ENCODE results near the gene VCL.
A peak's percentile ranks its signal among the peaks of the same experiment; 100 is the strongest.

VCL gene

DNA sequence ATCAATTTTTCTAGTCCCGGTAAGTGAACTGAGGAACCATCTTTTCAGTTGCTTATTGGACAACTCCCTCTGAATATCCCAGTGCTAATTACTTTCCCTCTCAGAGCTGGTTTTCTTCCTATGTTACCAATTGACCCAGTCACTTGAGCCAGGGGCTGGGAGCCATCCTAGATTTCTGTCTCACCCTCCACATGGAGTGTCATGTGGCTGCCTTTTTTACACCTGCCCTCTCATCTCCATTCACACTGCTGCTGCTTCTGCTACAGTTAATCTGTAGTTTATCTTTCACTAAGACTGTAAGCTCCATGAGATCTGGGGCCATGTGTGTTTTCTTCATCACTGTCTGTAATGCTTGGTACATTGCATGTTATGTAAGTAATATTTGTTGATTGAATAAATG, 35.8 kb downstream of the VCL start:
- H3K9me3 ChIP-seq (ENCODE audit: control extremely low read depth in 1 of 5, control insufficient read depth in 4 of 5, insufficient read depth in 2 of 5, low read depth in 1 of 5, low read length in 4 of 5) = no peaks in the 10 kb centered on the region
- CTCF ChIA-PET = interaction anchor here (0.9 to 3.8 kb wide), 10 partner anchors 9 to 148 kb away, joined by 3 to 13 read pairs (median 4); no protein-coding TSS in a partner anchor
- H3K27ac ChIP-seq (ENCODE audit: insufficient read depth in 1 of 2, low read depth in 1 of 2, low read length in 2 of 2, poor library complexity in 1 of 2, severe bottlenecking in 2 of 2) = no peak overlapping the region
- 100% methylated on average over 1 of the region's 1 CpG for WGBS (ENCODE audit: insufficient coverage)
- no peak overlapping the region for H3K4me3 ChIP-seq (ENCODE audit: control insufficient read depth in 1 of 7, extremely low read depth in 1 of 7, insufficient read depth in 4 of 7, low read depth in 2 of 7, low read length in 6 of 7)
- DNase-seq = no peak
- H3K4me1 ChIP-seq (ENCODE audit: control extremely low read depth in 1 of 4, control insufficient read depth in 4 of 4, insufficient read depth in 4 of 4, low read length in 3 of 4) = peaks cover 9 to 25% (median 19%) of the 10 kb centered on the region in 4 experiments
- no peaks in the 10 kb centered on the region for H3K27me3 ChIP-seq (replicated peaks in 2 of 5; ENCODE audit: control insufficient read depth in 4 of 5, insufficient read depth in 5 of 5, low read length in 4 of 5)
- POLR2A ChIA-PET = no interaction called here
- H3K36me3 ChIP-seq (ENCODE audit: control insufficient read depth in 4 of 4, insufficient read depth in 4 of 4, low read length in 3 of 4) = peaks cover 0 to 2% (median 0%) of the 10 kb centered on the region in 4 experiments

- Histone ChIP-seq H3K36me3 (ENCODE audit: control insufficient read depth in 4 of 4, insufficient read depth in 4 of 4, low read length in 3 of 4) (peaks cover 0 to 2% (median 0%) of the 10 kb centered on the region in 4 experiments), H3K9me3 (ENCODE audit: control extremely low read depth in 1 of 5, control insufficient read depth in 4 of 5, insufficient read depth in 2 of 5, low read depth in 1 of 5, low read length in 4 of 5) (no peaks in the 10 kb centered on the region), H3K27me3 (replicated peaks in 2 of 5; ENCODE audit: control insufficient read depth in 4 of 5, insufficient read depth in 5 of 5, low read length in 4 of 5) (no peaks in the 10 kb centered on the region), H3K4me1 (ENCODE audit: control extremely low read depth in 1 of 4, control insufficient read depth in 4 of 4, insufficient read depth in 4 of 4, low read length in 3 of 4) (peaks cover 10 to 24% (median 18%) of the 10 kb centered on the region in 4 experiments), H3K4me3 (ENCODE audit: control insufficient read depth in 1 of 7, extremely low read depth in 1 of 7, insufficient read depth in 4 of 7, low read depth in 2 of 7, low read length in 6 of 7) (no peak overlapping the region), H3K27ac (ENCODE audit: insufficient read depth in 1 of 2, low read depth in 1 of 2, low read length in 2 of 2, poor library complexity in 1 of 2, severe bottlenecking in 2 of 2) (no peak overlapping the region)
- CTCF ChIA-PET = interaction anchor here (0.9 to 3.8 kb wide), 13 partner anchors 10 to 148 kb away, joined by 3 to 15 read pairs (median 5); no protein-coding TSS in a partner anchor
- 88% methylated on average over 1 of the region's 2 CpGs for WGBS (ENCODE audit: insufficient coverage)
- no peak for DNase-seq
- POLR2A ChIA-PET = no interaction called here
These were observed 36.4 kb downstream of the VCL start for GRCh38 chr10:74034301-74034700.

GRCh38 chr10:74035303-74035702, 37.4 kb downstream of the VCL start:
- Histone ChIP-seq H3K36me3 (ENCODE audit: control insufficient read depth in 4 of 4, insufficient read depth in 4 of 4, low read length in 3 of 4) (peaks cover 0 to 2% (median 0%) of the 10 kb centered on the region in 4 experiments), H3K27ac (ENCODE audit: insufficient read depth in 1 of 2, low read depth in 1 of 2, low read length in 2 of 2, poor library complexity in 1 of 2, severe bottlenecking in 2 of 2) (no peak overlapping the region), H3K27me3 (replicated peaks in 2 of 5; ENCODE audit: control insufficient read depth in 4 of 5, insufficient read depth in 5 of 5, low read length in 4 of 5) (no peaks in the 10 kb centered on the region), H3K9me3 (ENCODE audit: control extremely low read depth in 1 of 5, control insufficient read depth in 4 of 5, insufficient read depth in 2 of 5, low read depth in 1 of 5, low read length in 4 of 5) (no peaks in the 10 kb centered on the region), H3K4me1 (ENCODE audit: control extremely low read depth in 1 of 4, control insufficient read depth in 4 of 4, insufficient read depth in 4 of 4, low read length in 3 of 4) (peaks cover 17 to 24% (median 19%) of the 10 kb centered on the region in 4 experiments), H3K4me3 (ENCODE audit: control insufficient read depth in 1 of 7, extremely low read depth in 1 of 7, insufficient read depth in 4 of 7, low read depth in 2 of 7, low read length in 6 of 7) (no peak overlapping the region)
- WGBS (ENCODE audit: insufficient coverage) = no CpG with 5 or more reads among the region's 1 CpG
- CTCF ChIA-PET = interaction anchor here (0.9 to 3.8 kb wide), 16 partner anchors 11 to 155 kb away, joined by 3 to 15 read pairs (median 4); no protein-coding TSS in a partner anchor
- POLR2A ChIA-PET = interaction anchor here (0.6 to 0.7 kb wide), 2 partner anchors 19 to 67 kb away, joined by 3 read pairs; no protein-coding TSS in a partner anchor
- peak in 2 of 3 donors; percentile 48 to 57 for DNase-seq

GRCh38 chr10:74036474-74036873, 38.6 kb downstream of the VCL start:
- Histone ChIP-seq H3K27ac (ENCODE audit: insufficient read depth in 1 of 2, low read depth in 1 of 2, low read length in 2 of 2, poor library complexity in 1 of 2, severe bottlenecking in 2 of 2) (no peak overlapping the region), H3K27me3 (replicated peaks in 2 of 5; ENCODE audit: control insufficient read depth in 4 of 5, insufficient read depth in 5 of 5, low read length in 4 of 5) (no peaks in the 10 kb centered on the region), H3K9me3 (ENCODE audit: control extremely low read depth in 1 of 5, control insufficient read depth in 4 of 5, insufficient read depth in 2 of 5, low read depth in 1 of 5, low read length in 4 of 5) (no peaks in the 10 kb centered on the region), H3K4me3 (ENCODE audit: control insufficient read depth in 1 of 7, extremely low read depth in 1 of 7, insufficient read depth in 4 of 7, low read depth in 2 of 7, low read length in 6 of 7) (no peak overlapping the region), H3K4me1 (ENCODE audit: control extremely low read depth in 1 of 4, control insufficient read depth in 4 of 4, insufficient read depth in 4 of 4, low read length in 3 of 4) (peaks cover 9 to 29% (median 19%) of the 10 kb centered on the region in 4 experiments), H3K36me3 (ENCODE audit: control insufficient read depth in 4 of 4, insufficient read depth in 4 of 4, low read length in 3 of 4) (peaks cover 0 to 2% (median 0%) of the 10 kb centered on the region in 4 experiments)
- POLR2A ChIA-PET = no interaction called here
- DNase-seq = no peak
- CTCF ChIA-PET = interaction anchor here (0.8 to 3.8 kb wide), 11 partner anchors 10 to 154 kb away, joined by 3 to 15 read pairs (median 5); no protein-coding TSS in a partner anchor
- WGBS (ENCODE audit: insufficient coverage) = 100% methylated on average over 1 of the region's 4 CpGs

DNA sequence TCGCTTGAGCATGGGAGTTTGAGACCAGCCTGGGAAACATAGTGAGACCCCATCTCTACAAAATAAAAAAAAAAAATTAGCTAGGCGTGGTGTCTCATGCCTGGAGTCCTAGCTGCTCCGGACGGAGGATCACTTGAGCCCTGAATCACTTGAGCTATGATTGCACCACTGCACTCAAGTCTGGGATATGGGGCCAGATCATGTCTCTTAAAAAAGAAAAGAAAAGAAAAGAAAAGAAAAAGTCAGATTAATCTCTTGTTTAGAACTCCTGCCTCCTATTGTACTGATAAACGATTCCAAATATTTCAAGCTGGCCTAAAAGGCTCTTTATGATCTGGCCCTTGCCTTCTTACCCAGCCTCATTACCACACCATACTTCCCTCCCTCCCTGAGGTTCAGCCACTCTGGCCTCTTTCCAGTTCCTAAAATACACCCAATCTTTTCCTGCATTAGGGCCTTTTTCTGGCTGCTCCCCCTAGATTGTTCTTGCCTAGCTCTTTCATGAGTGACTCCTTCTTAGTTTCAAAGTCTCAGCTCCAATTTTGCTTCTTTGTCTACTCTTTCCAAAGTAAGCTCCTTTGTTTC, 41.7 kb downstream of the VCL start:
- WGBS (ENCODE audit: insufficient coverage) = 0% methylated on average over 1 of the region's 5 CpGs
- ChIA-PET CTCF (interaction anchor here (0.9 to 1.8 kb wide), 8 partner anchors 8 to 150 kb away, joined by 3 to 6 read pairs (median 4); no protein-coding TSS in a partner anchor), POLR2A (interaction anchor here (0.6 kb wide), 1 partner anchor 209 kb away, joined by 3 read pairs; no protein-coding TSS in a partner anchor)
- DNase-seq = peak in 2 of 3 donors; percentile 41
- Histone ChIP-seq H3K27me3 (replicated peaks in 2 of 5; ENCODE audit: control insufficient read depth in 4 of 5, insufficient read depth in 5 of 5, low read length in 4 of 5) (no peaks in the 10 kb centered on the region), H3K9me3 (ENCODE audit: control extremely low read depth in 1 of 5, control insufficient read depth in 4 of 5, insufficient read depth in 2 of 5, low read depth in 1 of 5, low read length in 4 of 5) (no peaks in the 10 kb centered on the region), H3K27ac (ENCODE audit: insufficient read depth in 1 of 2, low read depth in 1 of 2, low read length in 2 of 2, poor library complexity in 1 of 2, severe bottlenecking in 2 of 2) (peak overlapping the region in 1 of 2 experiments; percentile 23), H3K4me1 (ENCODE audit: control extremely low read depth in 1 of 4, control insufficient read depth in 4 of 4, insufficient read depth in 4 of 4, low read length in 3 of 4) (peaks cover 7 to 25% (median 16%) of the 10 kb centered on the region in 4 experiments), H3K36me3 (ENCODE audit: control insufficient read depth in 4 of 4, insufficient read depth in 4 of 4, low read length in 3 of 4) (peaks cover 0 to 11% (median 5%) of the 10 kb centered on the region in 4 experiments), H3K4me3 (ENCODE audit: control insufficient read depth in 1 of 7, extremely low read depth in 1 of 7, insufficient read depth in 4 of 7, low read depth in 2 of 7, low read length in 6 of 7) (no peak overlapping the region)

- POLR2A ChIA-PET = no interaction called here
- Histone ChIP-seq H3K27me3 (replicated peaks in 2 of 5; ENCODE audit: control insufficient read depth in 4 of 5, insufficient read depth in 5 of 5, low read length in 4 of 5) (no peaks in the 10 kb centered on the region), H3K9me3 (ENCODE audit: control extremely low read depth in 1 of 5, control insufficient read depth in 4 of 5, insufficient read depth in 2 of 5, low read depth in 1 of 5, low read length in 4 of 5) (no peaks in the 10 kb centered on the region), H3K4me1 (ENCODE audit: control extremely low read depth in 1 of 4, control insufficient read depth in 4 of 4, insufficient read depth in 4 of 4, low read length in 3 of 4) (peaks cover 7 to 25% (median 16%) of the 10 kb centered on the region in 4 experiments), H3K36me3 (ENCODE audit: control insufficient read depth in 4 of 4, insufficient read depth in 4 of 4, low read length in 3 of 4) (peaks cover 0 to 11% (median 5%) of the 10 kb centered on the region in 4 experiments), H3K4me3 (ENCODE audit: control insufficient read depth in 1 of 7, extremely low read depth in 1 of 7, insufficient read depth in 4 of 7, low read depth in 2 of 7, low read length in 6 of 7) (no peak overlapping the region), H3K27ac (ENCODE audit: insufficient read depth in 1 of 2, low read depth in 1 of 2, low read length in 2 of 2, poor library complexity in 1 of 2, severe bottlenecking in 2 of 2) (no peak overlapping the region)
- 100% methylated on average over 1 of the region's 3 CpGs for WGBS (ENCODE audit: insufficient coverage)
- CTCF ChIA-PET = interaction anchor here (0.9 to 1.8 kb wide), 10 partner anchors 7 to 151 kb away, joined by 3 to 6 read pairs (median 3); no protein-coding TSS in a partner anchor
- no peak for DNase-seq
These were observed 42.5 kb downstream of the VCL start for GRCh38 chr10:74040200-74041126.
